ENCODE results near the gene AHCTF1. TPM values are rescaled to one million over a fixed set of nuclear protein-coding genes. Genes with fewer than 3 reads are reported as not detected.

AHCTF1 gene
- total and polyA plus RNA-seq, 12 donors = 10.0 to 42.6 (median 27.9) TPM

DNA sequence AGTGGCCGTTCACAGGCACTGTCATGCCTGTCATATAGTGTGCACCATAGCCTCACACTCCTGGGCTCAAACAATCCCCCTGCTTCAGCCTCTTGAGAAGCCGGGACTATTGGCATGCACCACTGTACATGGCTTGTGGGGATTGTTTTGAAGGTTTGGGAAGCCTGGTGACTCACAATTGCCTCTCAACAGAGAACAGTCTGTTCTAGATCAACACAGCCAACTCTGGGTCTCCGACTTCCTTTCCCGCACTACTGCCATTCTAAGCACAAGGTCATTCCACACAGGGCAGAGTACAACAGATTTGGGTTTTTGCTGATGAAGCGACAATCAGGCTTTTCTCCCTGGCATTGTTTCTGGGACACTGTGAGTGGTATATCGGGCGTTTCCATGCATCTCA lies 15.5 kb upstream of the AHCTF1 start:
- H3K36me3 ChIP-seq (replicated peaks in 1 of 2) = no peaks in the 10 kb centered on the region
- peak; percentile 23 to 88 (median 71) for DNase-seq
- H3K27me3 ChIP-seq = no peaks in the 10 kb centered on the region
- peak overlapping the region in 3 of 5 donors; percentile 46 to 64 (median 52) for H3K27ac ChIP-seq
- H3K4me1 ChIP-seq (replicated peaks in 1 of 2) = peaks cover 4% of the 10 kb centered on the region in 2 donors
- no peaks in the 10 kb centered on the region for H3K9me3 ChIP-seq (replicated peaks in 1 of 3)
- no peak overlapping the region for H3K4me3 ChIP-seq
- WGBS, 4 donors = 49 to 59% (median 55%) methylated on average over 7 of the region's 7 CpGs
- TF ChIP-seq POLR2A (IDR thresholded peaks at IDR 0.05) = no peak
- TF ChIP-seq, protein P1, sequence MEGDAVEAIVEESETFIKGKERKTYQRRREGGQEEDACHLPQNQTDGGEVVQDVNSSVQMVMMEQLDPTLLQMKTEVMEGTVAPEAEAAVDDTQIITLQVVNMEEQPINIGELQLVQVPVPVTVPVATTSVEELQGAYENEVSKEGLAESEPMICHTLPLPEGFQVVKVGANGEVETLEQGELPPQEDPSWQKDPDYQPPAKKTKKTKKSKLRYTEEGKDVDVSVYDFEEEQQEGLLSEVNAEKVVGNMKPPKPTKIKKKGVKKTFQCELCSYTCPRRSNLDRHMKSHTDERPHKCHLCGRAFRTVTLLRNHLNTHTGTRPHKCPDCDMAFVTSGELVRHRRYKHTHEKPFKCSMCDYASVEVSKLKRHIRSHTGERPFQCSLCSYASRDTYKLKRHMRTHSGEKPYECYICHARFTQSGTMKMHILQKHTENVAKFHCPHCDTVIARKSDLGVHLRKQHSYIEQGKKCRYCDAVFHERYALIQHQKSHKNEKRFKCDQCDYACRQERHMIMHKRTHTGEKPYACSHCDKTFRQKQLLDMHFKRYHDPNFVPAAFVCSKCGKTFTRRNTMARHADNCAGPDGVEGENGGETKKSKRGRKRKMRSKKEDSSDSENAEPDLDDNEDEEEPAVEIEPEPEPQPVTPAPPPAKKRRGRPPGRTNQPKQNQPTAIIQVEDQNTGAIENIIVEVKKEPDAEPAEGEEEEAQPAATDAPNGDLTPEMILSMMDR (IDR thresholded peaks at IDR 0.05) = no peak
- intact Hi-C loops (cut with DNase I) = no loop called here

DNA sequence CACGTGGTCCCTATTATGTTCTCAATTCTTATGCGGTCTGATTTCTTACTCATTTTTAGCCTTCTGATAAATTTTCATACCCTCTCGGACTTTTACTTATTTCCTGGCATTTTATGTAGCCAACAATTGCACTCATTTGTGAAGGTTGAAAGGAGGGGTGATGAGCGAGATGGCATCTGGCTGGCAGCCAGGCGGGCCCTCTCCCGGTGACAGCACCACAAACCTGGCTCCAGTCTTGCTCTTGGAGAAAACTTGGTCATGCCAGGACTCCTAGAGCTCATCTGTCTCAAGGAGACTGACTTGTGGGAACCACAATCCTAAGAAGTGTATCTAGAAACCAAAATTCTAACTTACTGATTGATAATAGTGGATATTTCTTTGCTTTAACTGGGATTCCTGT lies 14.6 kb upstream of the AHCTF1 start:
- Histone ChIP-seq H3K36me3 (replicated peaks in 1 of 2) (no peaks in the 10 kb centered on the region), H3K27me3 (no peaks in the 10 kb centered on the region), H3K4me1 (replicated peaks in 1 of 2) (peaks cover 4% of the 10 kb centered on the region in 2 donors), H3K4me3 (no peak overlapping the region), H3K9me3 (replicated peaks in 1 of 3) (no peaks in the 10 kb centered on the region), H3K27ac (peak overlapping the region in 3 of 5 donors; percentile 32 to 69 (median 64))
- WGBS, 4 donors = 60 to 75% (median 68%) methylated on average over 6 of the region's 6 CpGs
- DNase-seq = peak in 2 of 7 donors; percentile 18 to 36
- intact Hi-C loops (cut with DNase I) = no loop called here
- TF ChIP-seq, protein P1 (IDR thresholded peaks at IDR 0.05) = no peak
- TF ChIP-seq POLR2A (IDR thresholded peaks at IDR 0.05) = no peak

DNA sequence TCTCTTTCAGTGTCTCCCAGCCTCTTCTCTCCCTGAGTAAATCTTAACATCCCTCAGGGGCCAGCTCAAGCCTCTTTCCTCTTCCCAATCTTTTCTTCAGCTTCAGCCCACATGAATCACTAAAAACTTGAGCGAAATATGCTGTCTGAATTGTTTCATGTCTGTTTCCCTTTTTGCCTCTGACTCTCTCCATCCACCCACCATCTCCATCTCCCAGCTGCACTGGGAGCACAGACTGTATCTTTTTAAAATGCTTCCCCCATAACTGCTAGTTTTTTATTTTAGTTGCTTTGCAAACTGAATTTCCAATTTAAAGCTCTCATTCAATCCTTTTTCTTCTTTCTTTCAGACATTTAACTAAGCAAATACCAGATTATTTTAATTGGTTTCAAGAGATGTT lies 3.0 kb upstream of the AHCTF1 start:
- Histone ChIP-seq H3K4me1 (replicated peaks in 1 of 2) (peaks cover 8 to 10% of the 10 kb centered on the region in 2 donors), H3K27me3 (no peaks in the 10 kb centered on the region), H3K36me3 (replicated peaks in 1 of 2) (no peaks in the 10 kb centered on the region), H3K9me3 (replicated peaks in 1 of 3) (no peaks in the 10 kb centered on the region), H3K4me3 (no peak overlapping the region), H3K27ac (no peak overlapping the region)
- WGBS, 4 donors = 60 to 87% (median 75%) methylated on average over 1 of the region's 1 CpG
- DNase-seq = no peak
- TF ChIP-seq, protein P1 (IDR thresholded peaks at IDR 0.05) = no peak
- TF ChIP-seq POLR2A (IDR thresholded peaks at IDR 0.05) = no peak
- intact Hi-C loops (cut with DNase I) = no loop called here

DNA sequence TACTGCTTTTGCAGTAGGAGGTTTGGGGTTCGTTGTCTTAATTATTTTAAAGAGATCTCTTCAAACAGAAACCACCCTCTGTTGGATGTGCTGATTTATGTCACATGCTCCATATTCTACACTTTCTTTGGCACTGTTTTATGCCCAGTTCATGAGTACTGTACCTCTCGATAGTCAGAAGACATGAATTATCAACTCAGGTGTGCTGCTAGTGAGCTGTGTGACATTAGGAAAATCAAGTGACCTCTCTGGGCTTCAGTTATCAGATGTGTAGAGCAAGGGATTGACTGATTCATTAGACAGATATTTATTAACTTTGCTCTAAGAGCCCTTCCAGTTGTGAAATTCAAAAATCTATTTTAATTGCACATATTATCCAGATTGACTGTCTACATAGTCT lies 2.1 kb upstream of the AHCTF1 start:
- Histone ChIP-seq H3K4me1 (replicated peaks in 1 of 2) (peaks cover 10 to 17% of the 10 kb centered on the region in 2 donors), H3K9me3 (replicated peaks in 1 of 3) (no peaks in the 10 kb centered on the region), H3K4me3 (no peak overlapping the region), H3K27ac (no peak overlapping the region), H3K27me3 (no peaks in the 10 kb centered on the region), H3K36me3 (replicated peaks in 1 of 2) (no peaks in the 10 kb centered on the region)
- no peak for DNase-seq
- TF ChIP-seq, protein P1 (IDR thresholded peaks at IDR 0.05) = no peak
- TF ChIP-seq POLR2A (IDR thresholded peaks at IDR 0.05) = no peak
- intact Hi-C loops (cut with DNase I) = no loop called here
- WGBS, 4 donors = 75 to 86% (median 78%) methylated on average over 2 of the region's 2 CpGs

Measured in adrenal gland (tissue), 12 donors.